ENCODE results near the gene TSPAN32. TPM values are rescaled to one million over a fixed set of nuclear protein-coding genes. Genes with fewer than 3 reads are reported as not detected.

The TSPAN32 gene
- total RNA-seq, 1 donor from 2014 or later, result 12.5 TPM

GRCh38 chr11:2342981-2343380 lies 41.2 kb downstream of the TSPAN32 start:
- DNase-seq (no peak), ATAC-seq (no peak)
- intact Hi-C loops (cut with DNase I), result no loop called here
- Histone ChIP-seq H3K9me3 (no peaks in the 10 kb centered on the region), H3K4me3 (no peak overlapping the region), H3K27me3 (ENCODE audit: low read depth) (no peaks in the 10 kb centered on the region), H3K36me3 (no peaks in the 10 kb centered on the region), H3K4me1 (no peaks in the 10 kb centered on the region), H3K27ac (no peak overlapping the region)
- no peak for TF ChIP-seq CTCF (IDR thresholded peaks at IDR 0.05)

- no peaks in the 10 kb centered on the region for H3K9me3 ChIP-seq
- H3K4me3 ChIP-seq, result no peak overlapping the region
- DNase-seq (no peak), ATAC-seq (no peak)
- no peak for TF ChIP-seq CTCF (IDR thresholded peaks at IDR 0.05)
- no peaks in the 10 kb centered on the region for H3K36me3 ChIP-seq
- intact Hi-C loops (cut with DNase I), result no loop called here
- H3K4me1 ChIP-seq, result no peaks in the 10 kb centered on the region
- no peaks in the 10 kb centered on the region for H3K27me3 ChIP-seq (ENCODE audit: low read depth)
- H3K27ac ChIP-seq, result no peak overlapping the region
Measured at GRCh38 chr11:2343502-2343901, 41.7 kb downstream of the TSPAN32 start.

- no peaks in the 10 kb centered on the region for H3K27me3 ChIP-seq (ENCODE audit: low read depth)
- DNase-seq (no peak), ATAC-seq (no peak)
- TF ChIP-seq CTCF (IDR thresholded peaks at IDR 0.05), result no peak
- no peak overlapping the region for H3K27ac ChIP-seq
- intact Hi-C loops (cut with DNase I), result no loop called here
- peaks cover 6% of the 10 kb centered on the region for H3K9me3 ChIP-seq
- H3K4me3 ChIP-seq, result no peak overlapping the region
- no peaks in the 10 kb centered on the region for H3K36me3 ChIP-seq
- no peaks in the 10 kb centered on the region for H3K4me1 ChIP-seq
Measured at GRCh38 chr11:2345050-2345449, 43.2 kb downstream of the TSPAN32 start.

- TF ChIP-seq CTCF (IDR thresholded peaks at IDR 0.05), result no peak
- Histone ChIP-seq H3K4me3 (no peak overlapping the region), H3K4me1 (no peaks in the 10 kb centered on the region), H3K27me3 (ENCODE audit: low read depth) (no peaks in the 10 kb centered on the region), H3K9me3 (peaks cover 6% of the 10 kb centered on the region), H3K36me3 (no peaks in the 10 kb centered on the region), H3K27ac (no peak overlapping the region)
- no peak for DNase-seq
- intact Hi-C loops (cut with DNase I), result no loop called here
- ATAC-seq, result no peak
Measured at GRCh38 chr11:2346014-2346413, 44.2 kb downstream of the TSPAN32 start.

GRCh38 chr11:2346586-2347307 lies 44.9 kb downstream of the TSPAN32 start:
- intact Hi-C loops (cut with DNase I), result no loop called here
- no peak for TF ChIP-seq CTCF (IDR thresholded peaks at IDR 0.05)
- ATAC-seq, result no peak

More at GRCh38 chr11:2346586-2347307, 44.9 kb downstream of the TSPAN32 start:
- Histone ChIP-seq H3K27me3 (ENCODE audit: low read depth) (no peaks in the 10 kb centered on the region), H3K36me3 (no peaks in the 10 kb centered on the region), H3K4me3 (no peak overlapping the region), H3K9me3 (peaks cover 6% of the 10 kb centered on the region), H3K4me1 (no peaks in the 10 kb centered on the region), H3K27ac (no peak overlapping the region)
- no peak for DNase-seq
